WTC11 (cell line): ENCODE measurements around the gene KLHL10.

Experiments used
- ATF6 ChIP-seq: sonication (generic); formaldehyde crosslinking; IDR thresholded peaks from 2 replicates; pipeline ENCODE4 v1.8.1; 2023; ENCODE audit warnings: mild to moderate bottlenecking, missing genetic modification reagents
- CBFB ChIP-seq: sonication (generic); formaldehyde crosslinking; IDR thresholded peaks from 2 replicates; pipeline ENCODE4 v1.8.1; 2022; ENCODE audit warnings: mild to moderate bottlenecking, low read depth, missing genetic modification reagents
- CREB1 ChIP-seq: sonication (generic); formaldehyde crosslinking; IDR thresholded peaks from 2 replicates; pipeline ENCODE4 v1.8.0; 2023; ENCODE audit warnings: mild to moderate bottlenecking, missing genetic modification reagents
- CTCF ChIP-seq: fragments of 200-600 bp; IDR thresholded peaks from 2 replicates; pipeline ENCODE4 v1.8.0; 2022; ENCODE audit warnings: antibody characterized with exemption
- ETV6 ChIP-seq: sonication (generic); formaldehyde crosslinking; IDR thresholded peaks from 2 replicates; pipeline ENCODE4 v1.8.1; 2022; ENCODE audit warnings: mild to moderate bottlenecking, missing genetic modification reagents
- JUN ChIP-seq: sonication (generic); formaldehyde crosslinking; IDR thresholded peaks from 2 replicates; pipeline ENCODE4 v1.8.0; 2023; ENCODE audit warnings: mild to moderate bottlenecking, missing genetic modification reagents
- KAT7 ChIP-seq: sonication (generic); formaldehyde crosslinking; IDR thresholded peaks from 2 replicates; pipeline ENCODE4 v1.8.1; 2023; ENCODE audit warnings: missing genetic modification reagents, mild to moderate bottlenecking, borderline replicate concordance
- MAX ChIP-seq: sonication (generic); formaldehyde crosslinking; IDR thresholded peaks from 2 replicates; pipeline ENCODE4 v1.8.0; 2022; ENCODE audit warnings: mild to moderate bottlenecking, missing genetic modification reagents
- NR2C2 ChIP-seq: sonication (generic); formaldehyde crosslinking; IDR thresholded peaks from 2 replicates; pipeline ENCODE4 v1.8.0; 2022; ENCODE audit warnings: mild to moderate bottlenecking, missing genetic modification reagents
- TCF7 ChIP-seq: sonication (generic); formaldehyde crosslinking; IDR thresholded peaks from 2 replicates; pipeline ENCODE4 v1.8.0; 2022; ENCODE audit warnings: mild to moderate bottlenecking, low read depth, missing genetic modification reagents, moderate library complexity
- USF2 ChIP-seq: sonication (generic); formaldehyde crosslinking; IDR thresholded peaks from 2 replicates; pipeline ENCODE4 v1.8.1; 2023; ENCODE audit warnings: mild to moderate bottlenecking, missing genetic modification reagents, moderate library complexity
- ZNF512 ChIP-seq: sonication (generic); formaldehyde crosslinking; IDR thresholded peaks from 2 replicates; pipeline ENCODE4 v1.8.1; 2022; ENCODE audit warnings: missing genetic modification reagents, borderline replicate concordance

- no peak for TF ChIP-seq USF2 (CRISPR knock-in tag)
- TF ChIP-seq CTCF: no peak
- TF ChIP-seq CBFB (CRISPR knock-in tag): no peak
- TF ChIP-seq NR2C2 (CRISPR knock-in tag): no peak
- TF ChIP-seq KAT7 (CRISPR knock-in tag): no peak
- TF ChIP-seq ZNF512 (CRISPR knock-in tag): no peak
- TF ChIP-seq CREB1 (CRISPR knock-in tag): no peak
- TF ChIP-seq TCF7 (CRISPR knock-in tag): no peak
- no peak for TF ChIP-seq JUN (CRISPR knock-in tag)
- TF ChIP-seq MAX: no peak
- no peak for TF ChIP-seq ATF6 (CRISPR knock-in tag)
- no peak for TF ChIP-seq ETV6 (CRISPR knock-in tag)
Observed at GRCh38 chr17:41848788-41849187, 11.2 kb downstream of the KLHL10 start.
